Duodenal mucosa (tissue), 2 donors: ENCODE data around the gene SMIM14.
"Not testable (repeated sequence)": the region's sequence is repeated elsewhere in the genome, so short reads cannot be mapped to it uniquely, and the experiment has no call there.

Experiments
- H3K27ac ChIP-seq: one replicate; pipeline ENCODE4 v1.7.0; 2013; ENCODE audit warnings: low read depth, low read length
- H3K27me3 ChIP-seq, 2 donors: one replicate each; pipeline ENCODE4 v1.7.0; 2013; ENCODE audit warnings: low read length in 2 of 2, control low read depth in 1 of 2; ENCODE audit not compliant: insufficient read depth in 2 of 2, control insufficient read depth in 1 of 2
- H3K36me3 ChIP-seq, 2 donors: one replicate each; pipeline ENCODE4 v1.7.0; 2013; ENCODE audit warnings: low read length in 2 of 2, control low read depth in 1 of 2; ENCODE audit not compliant: insufficient read depth in 2 of 2, control insufficient read depth in 1 of 2
- H3K4me1 ChIP-seq, 2 donors: one replicate each; pipeline ENCODE4 v1.7.0; 2013; ENCODE audit warnings: low read length in 2 of 2, control low read depth in 1 of 2; ENCODE audit not compliant: insufficient read depth in 2 of 2, control insufficient read depth in 1 of 2
- H3K4me3 ChIP-seq, 2 donors: one replicate each; pipeline ENCODE4 v1.7.0; 2013; ENCODE audit warnings: low read length in 2 of 2, low read depth in 1 of 2
- H3K9ac ChIP-seq, 2 donors: one replicate each; pipeline ENCODE4 v1.7.0; 2013; ENCODE audit warnings: low read length in 2 of 2, low read depth in 1 of 2
- H3K9me3 ChIP-seq, 2 donors: one replicate each; pipeline ENCODE4 v1.7.0; 2013; ENCODE audit warnings: low read length in 2 of 2, control low read depth in 1 of 2; ENCODE audit not compliant: control insufficient read depth in 1 of 2

The SMIM14 gene

GRCh38 chr4:39525822-39526690 lies 112.6 kb downstream of the SMIM14 start:
- H3K4me1 ChIP-seq: peaks cover 16 to 24% of the 10 kb centered on the region in 2 donors

DNA sequence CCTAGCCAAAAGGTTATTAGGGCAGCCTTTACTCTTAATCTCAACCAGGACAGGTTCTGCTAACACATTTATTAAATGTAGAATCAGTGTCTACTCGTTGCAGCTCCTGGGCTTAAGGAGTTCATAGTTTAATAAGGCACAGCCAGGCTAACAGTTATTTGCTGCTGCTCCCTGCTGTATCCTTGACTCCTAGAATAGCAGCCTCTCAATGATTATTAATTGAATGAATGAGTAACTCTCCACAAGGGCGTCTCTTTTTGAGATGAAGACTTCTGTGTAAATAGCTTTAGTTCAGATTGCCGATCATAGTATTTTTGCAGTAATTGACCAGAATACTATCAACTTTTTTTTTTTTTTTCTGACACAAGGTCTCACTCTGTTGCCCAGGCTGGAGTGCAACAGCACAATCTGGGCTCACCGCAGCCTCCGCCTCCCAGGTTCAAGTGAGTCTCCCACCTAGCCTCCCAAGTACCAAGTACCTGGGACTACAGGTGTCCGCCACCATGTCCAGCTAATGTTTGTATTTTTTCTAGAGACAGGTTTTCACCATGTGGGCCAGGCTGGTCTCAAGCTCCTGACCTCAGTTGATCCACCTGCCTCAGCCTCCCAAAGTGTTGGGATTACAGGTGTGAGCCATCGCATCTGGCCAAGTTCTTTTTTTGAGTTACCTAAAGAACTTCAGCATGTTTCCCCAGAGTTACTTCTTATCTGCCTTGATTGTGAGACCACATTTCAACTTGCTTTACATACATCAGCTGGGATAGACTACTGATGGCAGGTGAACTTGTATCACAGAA lies 114.3 kb downstream of the SMIM14 start:
- no peak overlapping the region for H3K9ac ChIP-seq
- H3K27me3 ChIP-seq: no peaks in the 10 kb centered on the region
- H3K27ac ChIP-seq: no peak overlapping the region
- peaks cover 16 to 21% of the 10 kb centered on the region in 2 donors for H3K4me1 ChIP-seq
- peaks cover 0 to 6% of the 10 kb centered on the region in 2 donors for H3K36me3 ChIP-seq
- no peaks in the 10 kb centered on the region for H3K9me3 ChIP-seq
- H3K4me3 ChIP-seq: no peak overlapping the region

More at GRCh38 chr4:39525822-39526690, 112.6 kb downstream of the SMIM14 start:
- Histone ChIP-seq H3K4me3 (peak overlapping the region; percentile 96 to 97), H3K36me3 (no peaks in the 10 kb centered on the region), H3K27ac (no peak overlapping the region), H3K27me3 (no peaks in the 10 kb centered on the region), H3K9ac (peak overlapping the region; percentile 93 to 98), H3K9me3 (no peaks in the 10 kb centered on the region)

GRCh38 chr4:39522068-39522467 lies 116.6 kb downstream of the SMIM14 start:
- Histone ChIP-seq H3K9ac (no peak overlapping the region), H3K4me1 (peaks cover 10 to 11% of the 10 kb centered on the region in 2 donors), H3K4me3 (peak overlapping the region in 1 of 2 donors; percentile 23), H3K36me3 (peaks cover 0 to 12% of the 10 kb centered on the region in 2 donors), H3K27me3 (no peaks in the 10 kb centered on the region), H3K27ac (no peak overlapping the region), H3K9me3 (no peaks in the 10 kb centered on the region)

DNA sequence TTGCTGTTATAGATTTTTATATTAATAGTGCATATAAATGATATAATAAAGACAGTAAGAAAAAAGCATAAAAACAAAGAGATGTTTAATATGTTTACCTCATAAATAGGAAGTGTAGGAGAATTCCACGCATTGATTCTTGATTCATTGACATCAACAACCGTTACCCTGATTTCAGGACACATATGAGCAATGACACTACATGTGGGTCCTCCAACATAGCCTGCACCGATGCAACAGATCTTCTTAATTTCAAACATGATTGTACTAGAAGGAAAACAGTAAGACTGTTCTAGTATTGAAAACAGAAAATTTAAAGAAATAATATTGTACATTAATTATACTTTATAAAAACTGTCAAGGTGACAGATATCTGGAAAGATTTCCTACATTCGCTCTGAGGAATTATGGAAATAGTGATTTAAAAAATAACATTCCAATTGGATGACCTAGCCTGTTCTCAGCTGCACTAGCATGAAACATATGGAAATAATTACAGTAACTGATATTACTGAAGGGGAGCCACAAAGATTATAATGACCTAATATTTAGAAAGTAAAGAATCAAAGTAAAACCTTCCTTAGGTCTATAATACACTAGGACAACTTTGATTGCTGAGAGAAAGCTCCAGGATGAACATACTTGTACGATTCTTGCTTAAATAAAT lies 117.3 kb downstream of the SMIM14 start:
- Histone ChIP-seq H3K9me3 (no peaks in the 10 kb centered on the region), H3K27me3 (no peaks in the 10 kb centered on the region), H3K9ac (no peak overlapping the region), H3K4me3 (no peak overlapping the region), H3K27ac (no peak overlapping the region), H3K4me1 (peaks cover 10 to 11% of the 10 kb centered on the region in 2 donors), H3K36me3 (peaks cover 0 to 12% of the 10 kb centered on the region in 2 donors)

DNA sequence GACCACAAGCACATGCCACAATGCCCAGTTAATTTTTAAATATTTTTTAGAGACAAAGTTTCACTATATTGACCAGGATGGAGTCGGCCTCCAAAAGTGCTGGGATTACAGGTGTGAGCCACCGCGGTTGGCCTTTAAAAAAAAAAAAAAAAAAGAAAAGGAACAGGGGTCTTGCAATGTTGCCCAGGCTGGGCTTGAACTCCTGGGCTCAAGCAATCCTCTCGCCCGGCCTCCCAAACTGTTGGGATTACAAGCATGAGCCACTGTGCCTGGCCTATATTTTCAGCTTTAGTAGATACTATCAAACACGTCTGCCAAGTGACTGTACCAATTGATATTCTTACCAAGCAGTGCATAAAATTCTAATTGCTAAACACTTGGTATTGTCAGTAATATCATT lies 120.2 kb downstream of the SMIM14 start:
- H3K4me3 ChIP-seq: no peak overlapping the region
- no peaks in the 10 kb centered on the region for H3K27me3 ChIP-seq
- H3K4me1 ChIP-seq: peaks cover 7 to 10% of the 10 kb centered on the region in 2 donors
- no peak overlapping the region for H3K9ac ChIP-seq
- H3K27ac ChIP-seq: no peak overlapping the region
- H3K9me3 ChIP-seq: no peaks in the 10 kb centered on the region
- H3K36me3 ChIP-seq: peaks cover 0 to 12% of the 10 kb centered on the region in 2 donors

DNA sequence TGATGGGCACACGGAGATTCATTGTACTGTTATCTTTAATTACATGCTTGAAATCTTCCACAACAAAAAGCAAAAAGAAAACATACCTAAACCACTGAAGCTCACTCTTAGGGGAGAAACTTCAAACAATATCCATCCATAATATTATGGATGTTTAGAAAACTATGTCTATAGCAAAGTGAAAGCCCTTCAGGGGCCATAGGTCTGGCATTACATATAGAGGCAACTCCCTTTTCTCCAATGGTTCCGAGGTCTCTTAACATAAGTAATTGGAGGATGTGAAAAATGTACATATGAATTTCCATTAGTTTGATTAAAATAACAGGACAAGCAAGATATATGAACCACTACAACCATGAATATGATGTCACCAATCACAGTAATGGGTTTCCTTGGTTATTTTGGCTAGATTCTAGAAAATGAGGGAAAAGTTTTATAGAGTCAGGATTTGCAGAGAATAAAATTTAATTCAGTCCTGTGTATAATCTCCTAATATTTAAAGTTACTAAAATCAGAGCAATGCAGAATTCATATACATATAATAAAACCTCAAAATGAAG lies 122.2 kb downstream of the SMIM14 start:
- Histone ChIP-seq H3K36me3 (peaks cover 12 to 26% of the 10 kb centered on the region in 2 donors), H3K9me3 (no peaks in the 10 kb centered on the region), H3K4me1 (peaks cover 0 to under 1% of the 10 kb centered on the region in 2 donors), H3K27me3 (no peaks in the 10 kb centered on the region), H3K9ac (no peak overlapping the region), H3K4me3 (no peak overlapping the region), H3K27ac (no peak overlapping the region)

GRCh38 chr4:39515669-39516401 lies 122.8 kb downstream of the SMIM14 start:
- H3K9ac ChIP-seq, H3K9me3 ChIP-seq, H3K27ac ChIP-seq, H3K27me3 ChIP-seq, H3K4me1 ChIP-seq, H3K4me3 ChIP-seq: not testable (repeated sequence)
- H3K36me3 ChIP-seq: peaks cover 13 to 30% of the 10 kb centered on the region in 2 donors

- peak overlapping the region; percentile 32 for H3K27ac ChIP-seq
- peaks cover 21 to 36% of the 10 kb centered on the region in 2 donors for H3K36me3 ChIP-seq
- no peaks in the 10 kb centered on the region for H3K9me3 ChIP-seq
- H3K4me1 ChIP-seq: no peaks in the 10 kb centered on the region
- no peak overlapping the region for H3K9ac ChIP-seq
- no peaks in the 10 kb centered on the region for H3K27me3 ChIP-seq
- no peak overlapping the region for H3K4me3 ChIP-seq
These were observed 123.7 kb downstream of the SMIM14 start for GRCh38 chr4:39514888-39515401.

GRCh38 chr4:39514266-39514665 lies 124.4 kb downstream of the SMIM14 start:
- not testable (repeated sequence) for H3K27me3 ChIP-seq, H3K4me1 ChIP-seq, H3K4me3 ChIP-seq, H3K27ac ChIP-seq, H3K9me3 ChIP-seq, H3K9ac ChIP-seq
- H3K36me3 ChIP-seq: peaks cover 28 to 38% of the 10 kb centered on the region in 2 donors
